HepG2 (cell line): ENCODE results near the gene GTF2E1. TPM values are rescaled to one million over a fixed set of nuclear protein-coding genes. Genes with fewer than 3 reads are reported as not detected.

Experiments
- ATAC-seq: fragments of 200-7000 bp; cut with Tn5 transposase; 3 replicates; pipeline ENCODE4 v1.9.1; 2020; ENCODE audit warnings: mild to moderate bottlenecking, moderate library complexity
- BruUV-seq: library from RNA; stranded (reverse); fragments of 400-500 nt; replicated peaks from 2 replicates; lab custom pipeline; 2021; lab: Mats Ljungman, UMichigan
- CTCF ChIA-PET: fragments of 300-600 bp; formaldehyde crosslinking; extraction: SDS; loops from one replicate; lab custom pipeline; 2021; ENCODE audit warnings: low total read pairs, inconsistent platforms, low intra/inter-chr PET ratio; lab: Yijun Ruan, JAX
- POLR2A ChIA-PET: fragments of 350-600 bp; sonication (Branson Sonifier 250); formaldehyde crosslinking; loops from one replicate; lab custom pipeline; 2020; ENCODE audit warnings: antibody characterized with exemption, inconsistent platforms; lab: Yijun Ruan, JAX
- DNase-seq: peaks from one replicate; pipeline ENCODE4 v3.0.0-alpha.2; 2015; ENCODE audit warnings: low spot score
- FAIRE-seq: peaks from 3 replicates; lab custom pipeline; 2011; peaks lifted over from hg19 to GRCh38; lab: Jason Lieb, UNC
- H2AFZ ChIP-seq: one replicate; pipeline ENCODE4 v1.6.1; 2011; ENCODE audit warnings: low read length, inconsistent platforms
- H3K27ac ChIP-seq: fragments of 300-600 bp; 3 replicates; pipeline ENCODE4 v1.8.0; 2011; ENCODE audit warnings: mixed run types, mild to moderate bottlenecking, mixed read lengths, low read length, inconsistent platforms; ENCODE audit not compliant: insufficient read depth; ENCODE audit errors: extremely low read length
- H3K27me3 ChIP-seq, 2 experiments: fragments of 200-600 bp in 1 of 2; 2 replicates in 1 of 2; 3 replicates in 1 of 2; pipeline versions ENCODE4 v1.6.0 to v1.8.0; 2011; ENCODE audit warnings: low read length in 2 of 2, mild to moderate bottlenecking in 2 of 2, moderate library complexity in 2 of 2, inconsistent platforms in 1 of 2; ENCODE audit not compliant: insufficient read depth in 2 of 2, control insufficient read depth in 1 of 2
- H3K36me3 ChIP-seq, 2 experiments: fragments of 200-600 bp in 1 of 2; replicated peaks in 1 of 2; 2 replicates in 1 of 2; 3 replicates in 1 of 2; pipeline versions ENCODE4 v1.5.1 to v1.8.0; 2011; ENCODE audit warnings: low read length in 2 of 2, inconsistent platforms in 1 of 2; ENCODE audit not compliant: insufficient read depth in 2 of 2, control insufficient read depth in 1 of 2
- H3K4me1 ChIP-seq: 2 replicates; pipeline ENCODE4 v1.5.1; 2012; ENCODE audit warnings: low read length, inconsistent platforms; ENCODE audit not compliant: insufficient read depth
- H3K4me2 ChIP-seq: 2 replicates; pipeline ENCODE4 v1.6.0; 2011; ENCODE audit warnings: low read depth, low read length, inconsistent platforms
- H3K4me3 ChIP-seq, 3 experiments: fragments of 200-600 bp in 1 of 3; sonication (generic), shearing (Covaris generic) in 1 of 3; replicated peaks in 1 of 3; 2 replicates each; pipeline ENCODE4 v1.5.1; 2011 to 2016; ENCODE audit warnings: low read length in 3 of 3, inconsistent platforms in 2 of 3, low read depth in 2 of 3, mild to moderate bottlenecking in 2 of 3, control low read depth in 1 of 3, mixed read lengths in 1 of 3; ENCODE audit not compliant: insufficient read depth in 1 of 3
- H3K79me2 ChIP-seq: one replicate; pipeline ENCODE4 v1.6.1; 2011; ENCODE audit warnings: low read length, inconsistent platforms; ENCODE audit not compliant: insufficient read depth
- H3K9ac ChIP-seq: 2 replicates; pipeline ENCODE4 v1.6.0; 2011; ENCODE audit warnings: mild to moderate bottlenecking, low read depth, low read length, inconsistent platforms; ENCODE audit not compliant: insufficient read depth
- H3K9me3 ChIP-seq: 2 replicates; pipeline ENCODE4 v1.5.1; 2012; ENCODE audit warnings: mild to moderate bottlenecking, low read length
- H4K20me1 ChIP-seq: 2 replicates; pipeline ENCODE4 v1.6.0; 2011; ENCODE audit warnings: inconsistent platforms, mild to moderate bottlenecking, low read length, moderate library complexity; ENCODE audit not compliant: insufficient read depth
- ATM ChIP-seq: fragments of 450-650 bp; IDR thresholded peaks from 2 replicates; pipeline ENCODE4 v1.7.1; 2017; ENCODE audit warnings: mild to moderate bottlenecking, borderline replicate concordance
- DR1 ChIP-seq: sonication (generic); formaldehyde crosslinking; IDR thresholded peaks from 2 replicates; pipeline ENCODE4 v1.8.0; 2021; ENCODE audit warnings: mild to moderate bottlenecking, missing genetic modification reagents, inconsistent platforms
- FOSL2 ChIP-seq: sonication (generic); formaldehyde crosslinking; IDR thresholded peaks from 2 replicates; pipeline ENCODE4 v1.4.0; 2020; ENCODE audit warnings: missing genetic modification reagents
- NCOA2 ChIP-seq: sonication (generic); formaldehyde crosslinking; IDR thresholded peaks from 2 replicates; pipeline ENCODE4 v1.8.0; 2022; ENCODE audit warnings: inconsistent platforms
- RNF219 ChIP-seq: sonication (generic); formaldehyde crosslinking; IDR thresholded peaks from 2 replicates; pipeline ENCODE4 v1.5.0; 2020; ENCODE audit warnings: mild to moderate bottlenecking, missing genetic modification reagents
- SP5 ChIP-seq: IDR thresholded peaks from 2 replicates; pipeline ENCODE4 v1.6.1; 2016; ENCODE audit warnings: low read depth, borderline replicate concordance
- TAF15 ChIP-seq: fragments of 200-400 bp; formaldehyde crosslinking; IDR thresholded peaks from one replicate; pipeline ENCODE4 v1.6.1; 2018; ENCODE audit warnings: mild to moderate bottlenecking, low read depth, low read length; ENCODE audit not compliant: poor library complexity, severe bottlenecking
- ZNF142 ChIP-seq: sonication (generic); formaldehyde crosslinking; IDR thresholded peaks from 2 replicates; pipeline ENCODE4 v1.4.0; 2020; ENCODE audit warnings: missing genetic modification reagents
- ZNF724P ChIP-seq: sonication (generic); formaldehyde crosslinking; IDR thresholded peaks from 2 replicates; pipeline ENCODE4 v1.8.0; 2022; ENCODE audit warnings: missing genetic modification reagents, borderline replicate concordance
- WGBS: methylation state at CpG from one replicate; pipeline ENCODE4 v1.1.6; 2017; ENCODE audit warnings: low lambda C conversion rate; 5-methylcytosine and 5-hydroxymethylcytosine counted together
- in situ Hi-C: cut with HindIII; loops from 2 replicates; pipeline ENCODE4 v1.10.0; 2017; ENCODE audit warnings: low pct_unique_long_range_greater_than_20kb; ENCODE audit not compliant: extremely low pct_ligation_motif_present
- intact Hi-C: fragments of 100-400 bp; cut with micrococcal nuclease; formaldehyde crosslinking; loops from one replicate; pipeline ENCODE4 v1.10.0; 2022; ENCODE audit not compliant: unreplicated experiment
- polyA plus RNA-seq, 8 experiments: library from polyadenylated mRNA; depleted of rRNA in 3 of 8; stranded (reverse) in 7 of 8; unstranded in 1 of 8; fragments of >200 nt; fragmentation: Illumina TruSeq in 4 of 8; extraction: Trizol in 4 of 8; gene quantifications; 2 replicates each; pipeline versions ENCODE4 v1.2.1 to v1.2.3, GENCODE V29; 2011 to 2016; ENCODE audit warnings: low read depth in 4 of 8, missing spikeins in 1 of 8, mixed read lengths in 1 of 8; ENCODE audit not compliant: insufficient read depth in 1 of 8
- total RNA-seq, 5 experiments: library from RNA; depleted of rRNA; stranded (reverse); fragments of >200 nt; fragmentation: Illumina TruSeq; extraction: Trizol; gene quantifications; 2 replicates each; pipeline ENCODE4 v1.2.3, GENCODE V29; 2016; ENCODE audit warnings: low read depth in 1 of 5
- TF ChIP-seq, protein P1 (sequence below): sonication (generic); formaldehyde crosslinking; IDR thresholded peaks from 2 replicates; pipeline ENCODE4 v1.4.0; 2020; ENCODE audit warnings: missing genetic modification reagents, borderline replicate concordance

Gene GTF2E1
- total and polyA plus RNA-seq, 2 of the 13 experiments (the other 11 are each of a cell fraction or from before 2014, with no cell fraction given) = 7.7 to 21.5 TPM

DNA sequence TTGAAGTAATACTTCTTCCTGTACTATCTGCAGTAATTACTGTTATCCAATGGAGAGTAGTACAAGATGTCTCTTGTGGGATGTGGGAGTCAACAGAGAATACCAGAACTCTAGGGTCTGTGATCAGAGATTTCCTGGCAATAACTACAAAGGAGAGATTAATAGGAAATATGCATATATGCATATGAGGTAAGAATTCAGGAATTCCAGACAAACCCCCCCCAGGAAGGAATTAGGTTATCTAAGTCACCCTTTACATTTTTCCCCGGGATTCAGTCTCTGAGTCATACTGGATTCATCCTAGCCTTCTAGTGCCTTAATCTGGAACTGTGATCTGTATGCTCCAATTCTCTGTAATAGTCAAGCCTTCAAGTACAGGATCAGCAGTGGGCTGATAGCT is 49.4 kb downstream of the GTF2E1 start (continued):
- no peak for TF ChIP-seq ZNF142
- TF ChIP-seq, all 625 proteins: peak for 0

GRCh38 chr3:120793601-120794000 is 51.1 kb downstream of the GTF2E1 start:
- 0% methylated on average over 1 of the region's 1 CpG for whole genome bisulfite sequencing
- H3K9me3 ChIP-seq = no peaks in the 10 kb centered on the region
- in situ Hi-C loops = loop anchor here (5.0 kb wide), 1 partner anchor 171 kb away; no protein-coding TSS in a partner anchor
- no peak overlapping the region for H3K27ac ChIP-seq
- DNase-seq (no peak), ATAC-seq (no peak), FAIRE-seq (no peak)
- intact Hi-C loops = no loop called here
- H3K4me2 ChIP-seq = no peak overlapping the region
- no peak overlapping the region for H2AFZ ChIP-seq
- BruUV-seq = no TSS peak
- H3K27me3 ChIP-seq = peaks cover 0 to 4% of the 10 kb centered on the region in 2 experiments; a peak in 2 of 5 replicates
- CTCF ChIA-PET = no interaction called here
- TF ChIP-seq ZNF724P (CRISPR knock-in tag) (no peak), SP5 (CRISPR knock-in tag) (no peak), RNF219 (CRISPR knock-in tag) (no peak), FOSL2 (CRISPR knock-in tag) (no peak), DR1 (CRISPR knock-in tag) (no peak), TAF15 (no peak), ATM (no peak), NCOA2 (CRISPR knock-in tag) (no peak)
- TF ChIP-seq, protein P1, sequence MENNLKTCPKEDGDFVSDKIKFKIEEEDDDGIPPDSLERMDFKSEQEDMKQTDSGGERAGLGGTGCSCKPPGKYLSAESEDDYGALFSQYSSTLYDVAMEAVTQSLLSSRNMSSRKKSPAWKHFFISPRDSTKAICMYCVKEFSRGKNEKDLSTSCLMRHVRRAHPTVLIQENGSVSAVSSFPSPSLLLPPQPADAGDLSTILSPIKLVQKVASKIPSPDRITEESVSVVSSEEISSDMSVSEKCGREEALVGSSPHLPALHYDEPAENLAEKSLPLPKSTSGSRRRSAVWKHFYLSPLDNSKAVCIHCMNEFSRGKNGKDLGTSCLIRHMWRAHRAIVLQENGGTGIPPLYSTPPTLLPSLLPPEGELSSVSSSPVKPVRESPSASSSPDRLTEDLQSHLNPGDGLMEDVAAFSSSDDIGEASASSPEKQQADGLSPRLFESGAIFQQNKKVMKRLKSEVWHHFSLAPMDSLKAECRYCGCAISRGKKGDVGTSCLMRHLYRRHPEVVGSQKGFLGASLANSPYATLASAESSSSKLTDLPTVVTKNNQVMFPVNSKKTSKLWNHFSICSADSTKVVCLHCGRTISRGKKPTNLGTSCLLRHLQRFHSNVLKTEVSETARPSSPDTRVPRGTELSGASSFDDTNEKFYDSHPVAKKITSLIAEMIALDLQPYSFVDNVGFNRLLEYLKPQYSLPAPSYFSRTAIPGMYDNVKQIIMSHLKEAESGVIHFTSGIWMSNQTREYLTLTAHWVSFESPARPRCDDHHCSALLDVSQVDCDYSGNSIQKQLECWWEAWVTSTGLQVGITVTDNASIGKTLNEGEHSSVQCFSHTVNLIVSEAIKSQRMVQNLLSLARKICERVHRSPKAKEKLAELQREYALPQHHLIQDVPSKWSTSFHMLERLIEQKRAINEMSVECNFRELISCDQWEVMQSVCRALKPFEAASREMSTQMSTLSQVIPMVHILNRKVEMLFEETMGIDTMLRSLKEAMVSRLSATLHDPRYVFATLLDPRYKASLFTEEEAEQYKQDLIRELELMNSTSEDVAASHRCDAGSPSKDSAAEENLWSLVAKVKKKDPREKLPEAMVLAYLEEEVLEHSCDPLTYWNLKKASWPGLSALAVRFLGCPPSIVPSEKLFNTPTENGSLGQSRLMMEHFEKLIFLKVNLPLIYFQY (CRISPR knock-in tag) = no peak
- no peaks in the 10 kb centered on the region for H3K79me2 ChIP-seq
- H3K36me3 ChIP-seq = no peaks in the 10 kb centered on the region
- POLR2A ChIA-PET = no interaction called here
- no peak overlapping the region for H3K9ac ChIP-seq
- H3K4me1 ChIP-seq = peaks cover 27% of the 10 kb centered on the region
- no peaks in the 10 kb centered on the region for H4K20me1 ChIP-seq
- H3K4me3 ChIP-seq = no peak overlapping the region
